Neural cell (in vitro differentiated cells): ENCODE data around the gene LTBP1. TPM values are rescaled to one million over a fixed set of nuclear protein-coding genes. Genes with fewer than 3 reads are reported as not detected.

ENCODE experiments used
- H2AFZ ChIP-seq: fragments of 200-600, 300-800 bp; sonication (generic), shearing (Covaris generic); 2 replicates; pipeline ENCODE4 v1.6.0; 2014; ENCODE audit warnings: low read depth, mild to moderate bottlenecking, antibody characterized with exemption, low read length, moderate library complexity
- H3F3A ChIP-seq: fragments of 200-600 bp; shearing (Covaris generic); 2 replicates; pipeline ENCODE4 v1.6.1; 2016; ENCODE audit warnings: mild to moderate bottlenecking, moderate library complexity, mixed read lengths, antibody characterized with exemption, low read length; ENCODE audit not compliant: insufficient read depth, poor library complexity, severe bottlenecking
- H3K27ac ChIP-seq: fragments of 200-600, 300-800 bp; sonication (generic), shearing (Covaris generic); 2 replicates; pipeline ENCODE4 v1.5.1; 2014; ENCODE audit warnings: mild to moderate bottlenecking, low read length, moderate library complexity
- H3K27me3 ChIP-seq: fragments of 300-800, 200-600 bp; sonication (generic), shearing (Covaris generic); 2 replicates; pipeline ENCODE4 v1.6.0; 2014; ENCODE audit warnings: mild to moderate bottlenecking, low read depth, low read length, moderate library complexity; ENCODE audit not compliant: insufficient read depth
- H3K36me3 ChIP-seq: fragments of 300-800, 200-600 bp; sonication (generic), shearing (Covaris generic); 2 replicates; pipeline ENCODE4 v1.5.1; 2014; ENCODE audit warnings: mild to moderate bottlenecking, antibody characterized with exemption, low read length, moderate library complexity; ENCODE audit not compliant: insufficient read depth
- H3K4me2 ChIP-seq: fragments of 300-800, 200-600 bp; sonication (generic), shearing (Covaris generic); 2 replicates; pipeline ENCODE4 v1.6.0; 2014; ENCODE audit warnings: mild to moderate bottlenecking, low read length
- H3K4me3 ChIP-seq: fragments of 300-800, 200-600 bp; sonication (generic), shearing (Covaris generic); 2 replicates; pipeline ENCODE4 v1.5.1; 2014; ENCODE audit warnings: mild to moderate bottlenecking, low read length, moderate library complexity
- H3K79me2 ChIP-seq: fragments of 200-600 bp; shearing (Covaris generic); replicated peaks from 2 replicates; pipeline ENCODE4 v1.6.0; 2014; ENCODE audit warnings: mild to moderate bottlenecking, low read length, moderate library complexity; ENCODE audit not compliant: insufficient read depth
- H3K9ac ChIP-seq: fragments of 300-800, 200-600 bp; sonication (generic), shearing (Covaris generic); 2 replicates; pipeline ENCODE4 v1.6.1; 2016; ENCODE audit warnings: mild to moderate bottlenecking, low read length, mixed read lengths
- H3K9me2 ChIP-seq: fragments of 200-600 bp; shearing (Covaris generic); 2 replicates; pipeline ENCODE4 v1.6.1; 2016; ENCODE audit warnings: mild to moderate bottlenecking, low read length, mixed read lengths; ENCODE audit not compliant: insufficient read depth
- H3K9me3 ChIP-seq: fragments of 200-600, 300-800 bp; sonication (generic), shearing (Covaris generic); 2 replicates; pipeline ENCODE4 v1.6.1; 2016; ENCODE audit warnings: mild to moderate bottlenecking, mixed run types, low read length, moderate library complexity, mixed read lengths
- H4K20me1 ChIP-seq: fragments of 200-600 bp; shearing (Covaris generic); 2 replicates; pipeline ENCODE4 v1.6.1; 2016; ENCODE audit warnings: mild to moderate bottlenecking, mixed run types; ENCODE audit not compliant: insufficient read depth
- CTCF ChIP-seq: fragments of 450-650 bp; IDR thresholded peaks from 2 replicates; pipeline ENCODE4 v1.5.1; 2014; ENCODE audit warnings: antibody characterized with exemption, mild to moderate bottlenecking, moderate library complexity; ENCODE audit not compliant: poor library complexity, severe bottlenecking
- EP300 ChIP-seq: fragments of 450-650 bp; conservative IDR thresholded peaks from 2 replicates; pipeline ENCODE4 v1.6.1; 2014; ENCODE audit warnings: antibody characterized with exemption, mild to moderate bottlenecking, moderate library complexity; ENCODE audit not compliant: poor library complexity, severe bottlenecking
- EZH2 ChIP-seq: fragments of 200-600, 300-800 bp; shearing (Covaris generic), sonication (generic); IDR thresholded peaks from 2 replicates; pipeline ENCODE4 v1.6.1; 2014; ENCODE audit warnings: antibody characterized with exemption, low read length, borderline replicate concordance, mild to moderate bottlenecking; ENCODE audit not compliant: insufficient read depth, poor library complexity, severe bottlenecking
- MXI1 ChIP-seq: fragments of 450-650 bp; conservative IDR thresholded peaks from 2 replicates; pipeline ENCODE4 v1.6.1; 2014; ENCODE audit warnings: antibody characterized with exemption, mild to moderate bottlenecking; ENCODE audit not compliant: poor library complexity, severe bottlenecking
- POLR2AphosphoS5 ChIP-seq: IDR thresholded peaks from 2 replicates; pipeline ENCODE4 v1.6.1; 2012
- RAD21 ChIP-seq: fragments of 450-650 bp; conservative IDR thresholded peaks from 2 replicates; pipeline ENCODE4 v1.6.1; 2014; ENCODE audit warnings: antibody characterized with exemption, mild to moderate bottlenecking, moderate library complexity
- REST ChIP-seq: IDR thresholded peaks from 2 replicates; pipeline ENCODE4 v1.6.1; 2012; ENCODE audit warnings: borderline replicate concordance
- SMC3 ChIP-seq: fragments of 450-650 bp; conservative IDR thresholded peaks from 2 replicates; pipeline ENCODE4 v1.6.1; 2014; ENCODE audit warnings: antibody characterized with exemption, mild to moderate bottlenecking, moderate library complexity; ENCODE audit not compliant: poor library complexity
- TAF1 ChIP-seq: IDR thresholded peaks from 2 replicates; pipeline ENCODE4 v1.6.1; 2012; ENCODE audit warnings: low read depth
- polyA plus RNA-seq: library from polyadenylated mRNA; depleted of rRNA; stranded (reverse); fragments of >200 nt; gene quantifications from 2 replicates; pipeline ENCODE4 v1.2.3, GENCODE V29; 2014

The LTBP1 gene
- polyA plus RNA-seq, 1 donor from 2014 or later: 1.8 TPM

- TF ChIP-seq EZH2 (no peak), POLR2AphosphoS5 (no peak), RAD21 (no peak), CTCF (no peak), SMC3 (no peak), TAF1 (no peak), REST (no peak), EP300 (no peak), MXI1 (no peak)
- Histone ChIP-seq H3K36me3 (no peaks in the 10 kb centered on the region), H3K79me2 (no peaks in the 10 kb centered on the region), H3K4me3 (no peak overlapping the region), H3K4me2 (no peak overlapping the region), H4K20me1 (no peaks in the 10 kb centered on the region), H3K27ac (no peak overlapping the region), H3F3A (no peaks in the 10 kb centered on the region), H3K9ac (no peak overlapping the region), H3K9me2 (no peaks in the 10 kb centered on the region), H3K9me3 (no peaks in the 10 kb centered on the region), H3K27me3 (no peaks in the 10 kb centered on the region), H2AFZ (no peak overlapping the region)
Measured at GRCh38 chr2:33142810-33143209, 196.1 kb downstream of the LTBP1 start.

- H3K9me2 ChIP-seq: no peaks in the 10 kb centered on the region
- H3K4me2 ChIP-seq: no peak overlapping the region
- TF ChIP-seq RAD21: no peak
- no peak for TF ChIP-seq POLR2AphosphoS5
- no peak for TF ChIP-seq REST
- no peak for TF ChIP-seq TAF1
- no peak for TF ChIP-seq MXI1
- TF ChIP-seq EZH2: no peak
- no peak for TF ChIP-seq EP300
- no peak for TF ChIP-seq SMC3
- no peak for TF ChIP-seq CTCF
- H3K27ac ChIP-seq: no peak overlapping the region
- no peaks in the 10 kb centered on the region for H4K20me1 ChIP-seq
- no peaks in the 10 kb centered on the region for H3K9me3 ChIP-seq
- H3F3A ChIP-seq: no peaks in the 10 kb centered on the region
- H3K27me3 ChIP-seq: no peaks in the 10 kb centered on the region
- no peaks in the 10 kb centered on the region for H3K79me2 ChIP-seq
- H3K9ac ChIP-seq: no peak overlapping the region
- H2AFZ ChIP-seq: no peak overlapping the region
- no peak overlapping the region for H3K4me3 ChIP-seq
- H3K36me3 ChIP-seq: no peaks in the 10 kb centered on the region
Measured at GRCh38 chr2:33144243-33144642, 197.5 kb downstream of the LTBP1 start.
